Colon (tissue), 2 donors: ENCODE data around the gene SYK.
"Not testable (repeated sequence)": the region's sequence is repeated elsewhere in the genome, so short reads cannot be mapped to it uniquely, and the experiment has no call there.

Experiments used
- FAIRE-seq: peaks from 2 replicates; lab custom pipeline; 2012; peaks lifted over from hg19 to GRCh38; lab: Jason Lieb, UNC
- donor health status: control.
- donor health status: control.

Gene SYK

GRCh38 chr9:90801241-90801972 lies at the start of gene SYK:
TSS of gene SYK (plus strand) at chr9:90801819. CDS start at chr9:90843899, 42,080 bp downstream.
- no peak for FAIRE-seq

GRCh38 chr9:90755514-90756371 lies 45.9 kb upstream of the SYK start:
- FAIRE-seq, result not testable (repeated sequence)

- FAIRE-seq, result not testable (repeated sequence)
Observed at GRCh38 chr9:90760577-90760976, 41.0 kb upstream of the SYK start.

- no peak for FAIRE-seq
Observed at GRCh38 chr9:90766731-90767130, 34.9 kb upstream of the SYK start.

- FAIRE-seq, result no peak
Observed at GRCh38 chr9:90767523-90768100, 34.0 kb upstream of the SYK start.

DNA sequence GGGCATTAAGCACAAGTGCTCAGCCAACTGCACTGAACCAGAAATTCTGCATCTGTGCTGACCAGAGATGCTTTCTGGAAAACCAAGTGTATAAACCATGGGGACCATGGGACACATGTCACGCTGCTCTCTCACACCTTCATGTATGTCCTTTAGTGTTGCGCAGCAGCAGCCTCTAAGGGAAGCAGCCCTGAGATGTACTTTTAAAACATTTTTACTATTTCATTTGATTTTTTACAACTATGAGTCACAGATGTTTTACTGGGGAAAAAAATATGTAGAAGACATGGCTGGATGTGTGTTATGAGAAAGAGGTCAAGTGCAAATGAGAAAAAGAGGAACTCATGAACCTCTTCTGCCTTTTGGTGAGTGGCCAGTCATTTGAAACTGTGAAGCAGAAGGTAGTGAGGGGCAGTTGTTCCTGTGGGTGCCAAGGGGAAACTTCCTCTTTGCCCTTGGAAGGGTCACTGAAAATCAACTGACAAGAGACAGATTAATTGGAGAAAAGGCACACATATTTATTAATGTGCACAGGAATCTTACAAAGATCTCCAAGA lies 31.4 kb upstream of the SYK start:
- no peak for FAIRE-seq

DNA sequence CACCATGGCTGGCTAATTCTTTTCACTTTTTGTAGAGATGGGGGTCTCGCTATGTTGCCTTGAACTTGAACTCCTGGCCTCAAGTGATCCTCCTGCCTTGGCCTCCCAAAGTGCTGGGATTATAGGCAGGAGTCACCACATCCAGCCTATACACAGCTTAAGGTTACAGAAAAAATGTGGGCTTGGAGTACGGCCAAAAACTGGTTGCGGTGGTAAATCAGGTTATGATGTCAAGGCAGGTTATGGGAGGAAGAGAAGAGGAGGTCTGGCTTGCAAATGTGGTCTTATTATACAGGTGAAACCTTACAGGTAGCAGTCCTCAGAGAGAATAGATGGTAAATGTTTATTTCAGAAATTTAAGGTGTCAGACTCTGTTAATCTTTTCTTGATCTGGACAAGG lies 30.7 kb upstream of the SYK start:
- FAIRE-seq, result no peak

GRCh38 chr9:90772386-90772785 lies 29.2 kb upstream of the SYK start:
- no peak for FAIRE-seq

- FAIRE-seq, result no peak
Observed at GRCh38 chr9:90773617-90774016, 28.0 kb upstream of the SYK start.

- no peak for FAIRE-seq
Observed at GRCh38 chr9:90774071-90774470, 27.5 kb upstream of the SYK start.

- FAIRE-seq, result no peak
Observed at GRCh38 chr9:90774682-90775081, 26.9 kb upstream of the SYK start.

DNA sequence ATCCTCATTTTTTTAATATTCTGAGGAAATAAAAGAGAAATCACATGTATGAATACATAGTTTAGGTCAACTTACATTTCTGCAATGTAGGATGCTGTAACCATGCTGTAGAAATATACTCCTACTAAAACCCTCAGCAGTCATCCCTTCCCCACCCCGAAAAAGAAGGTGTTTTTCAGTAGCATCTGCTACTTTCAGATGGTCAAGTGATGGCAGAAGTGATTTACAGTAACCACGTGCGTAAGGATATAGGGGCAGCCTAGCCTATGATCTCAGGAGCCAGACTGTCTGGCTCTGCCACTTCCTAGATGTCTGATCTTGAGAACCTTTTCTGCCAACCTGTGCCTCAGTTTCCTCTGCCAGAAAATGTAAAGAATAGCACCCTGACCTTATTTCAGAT lies 26.0 kb upstream of the SYK start:
- FAIRE-seq, result no peak

GRCh38 chr9:90778746-90779145 lies 22.9 kb upstream of the SYK start:
- FAIRE-seq, result no peak

DNA sequence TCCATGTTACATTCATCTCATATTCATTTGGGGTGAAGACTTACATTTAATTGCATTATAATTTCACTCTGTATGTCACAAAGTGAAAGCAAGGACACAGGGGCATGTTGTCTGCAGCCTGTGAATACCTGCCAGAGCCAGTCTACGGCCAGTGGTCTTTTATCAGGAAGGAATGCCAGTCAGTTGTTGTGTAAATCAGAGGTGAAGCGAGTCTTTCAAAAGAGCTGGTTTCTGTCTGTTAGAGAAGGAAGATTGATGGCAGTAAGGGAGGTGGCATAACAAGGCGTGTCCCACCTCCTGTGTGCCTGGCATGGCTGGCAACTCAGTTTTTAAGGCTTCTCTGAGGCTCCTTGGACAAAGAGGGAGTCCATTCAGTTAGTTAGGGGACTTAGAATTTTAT lies 18.1 kb upstream of the SYK start:
- FAIRE-seq, result no peak

DNA sequence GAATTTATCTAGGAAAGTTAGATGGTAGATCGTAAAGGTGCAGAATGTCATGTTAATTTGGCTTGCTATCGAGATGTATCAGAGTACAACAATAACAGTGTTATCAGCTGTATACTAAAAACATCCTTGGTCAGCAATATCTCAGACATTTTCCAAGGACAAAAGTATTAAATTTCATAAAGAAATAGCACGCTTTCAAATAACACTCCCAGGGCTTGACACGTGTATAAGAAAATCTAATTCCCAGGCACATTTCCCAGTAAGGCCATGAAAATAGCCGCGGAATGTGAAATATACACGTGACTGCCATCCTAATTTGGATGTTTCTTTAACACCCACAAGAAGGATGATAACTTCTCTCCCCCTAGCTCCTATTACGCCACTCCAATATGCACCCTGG lies 17.7 kb upstream of the SYK start:
- no peak for FAIRE-seq

DNA sequence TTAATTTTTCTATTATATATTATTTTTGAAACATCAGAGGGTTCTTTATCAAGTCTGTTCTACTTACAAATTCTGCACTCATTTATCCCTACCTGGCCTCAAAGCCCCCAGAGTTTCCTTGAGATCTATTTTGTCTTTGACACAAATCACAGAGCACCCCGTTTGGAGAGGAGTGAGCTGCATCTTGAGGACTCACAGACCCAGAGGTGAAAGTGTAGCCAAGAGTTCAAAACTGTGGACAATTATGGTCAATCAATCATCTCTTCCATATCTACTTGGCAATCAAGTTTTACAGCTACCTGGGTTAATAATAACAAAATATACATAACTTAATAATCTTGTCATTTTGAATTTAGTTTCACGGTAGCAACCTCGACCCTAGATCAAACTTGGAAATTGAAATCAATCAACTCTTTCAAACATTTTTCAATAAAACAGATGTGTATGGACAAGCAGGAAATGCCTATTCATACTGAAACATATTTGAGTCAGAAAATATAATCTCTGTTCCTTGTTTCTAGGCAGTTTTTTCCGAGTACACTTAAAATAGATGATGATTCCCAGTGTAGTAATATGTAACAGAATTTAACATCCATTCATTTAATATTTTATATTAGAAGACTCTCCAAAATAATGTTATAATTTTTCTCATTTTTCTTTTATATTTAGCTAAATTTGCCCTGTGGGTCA lies 13.7 kb upstream of the SYK start:
- peak; percentile 90 for FAIRE-seq

- FAIRE-seq, result not testable (repeated sequence)
Observed at GRCh38 chr9:90788527-90788926, 13.1 kb upstream of the SYK start.

GRCh38 chr9:90789408-90789807 lies 12.2 kb upstream of the SYK start:
- FAIRE-seq, result no peak

- FAIRE-seq, result no peak
Observed at GRCh38 chr9:90789862-90790261, 11.8 kb upstream of the SYK start.

DNA sequence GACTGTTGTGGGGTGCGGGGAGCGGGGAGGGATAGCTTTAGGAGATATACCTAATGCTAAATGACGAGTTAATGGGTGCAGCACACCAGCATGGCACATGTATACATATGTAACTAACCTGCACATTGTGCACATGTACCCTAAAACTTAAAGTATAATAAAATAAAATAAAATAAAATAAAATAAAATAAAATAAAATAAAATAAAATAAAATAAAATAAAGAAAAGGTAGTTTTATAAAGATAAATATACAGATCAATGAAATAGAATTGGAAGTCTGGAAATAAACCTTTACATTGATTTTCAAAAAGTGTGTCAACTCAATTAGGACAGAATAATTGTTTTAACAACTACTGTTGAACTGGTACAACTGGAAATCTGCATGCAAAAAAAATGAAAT lies 8.6 kb upstream of the SYK start:
- not testable (repeated sequence) for FAIRE-seq

GRCh38 chr9:90793729-90794128 lies 7.9 kb upstream of the SYK start:
- FAIRE-seq, result no peak

DNA sequence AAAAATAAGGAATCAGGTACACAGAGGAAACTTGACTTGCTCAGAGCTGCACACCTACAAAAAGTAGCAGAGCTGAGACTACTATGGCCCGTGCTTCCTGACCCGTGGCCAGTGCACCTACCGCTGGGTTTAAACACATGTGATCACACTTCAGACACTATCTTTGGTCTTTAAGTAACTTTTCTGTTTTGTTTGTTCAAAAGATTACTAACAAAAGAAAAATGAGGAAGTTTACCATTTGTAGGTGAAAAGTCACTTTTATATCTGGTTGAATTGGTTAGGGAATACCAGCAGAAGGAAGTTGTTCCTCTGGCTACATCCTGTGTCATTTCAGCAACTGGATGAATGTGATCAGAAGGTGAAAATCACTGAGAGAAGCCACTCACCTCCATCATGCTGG lies 6.5 kb upstream of the SYK start:
- no peak for FAIRE-seq
